CD4-positive, alpha-beta T cell treated with Interleukin-4 for 4 hours (primary cell): ENCODE data around the gene PSMB1.
A peak's percentile ranks its signal among the peaks of the same experiment; 100 is the strongest.
"Not testable (repeated sequence)": the region's sequence is repeated elsewhere in the genome, so short reads cannot be mapped to it uniquely, and the experiment has no call there.

Source experiments
- DNase-seq: peaks from one replicate; pipeline ENCODE4 v3.0.0-alpha.2; 2020

Gene PSMB1

GRCh38 chr6:170533792-170534191 lies 19.3 kb downstream of the PSMB1 start:
- no peak for DNase-seq

- DNase-seq: no peak
Measured at GRCh38 chr6:170532867-170533488, 20.1 kb downstream of the PSMB1 start.

GRCh38 chr6:170529839-170530469 lies 23.2 kb downstream of the PSMB1 start:
- DNase-seq: peak; percentile 59

- not testable (repeated sequence) for DNase-seq
Measured at GRCh38 chr6:170527995-170528394, 25.1 kb downstream of the PSMB1 start.

GRCh38 chr6:170525795-170526194 lies 27.3 kb downstream of the PSMB1 start:
- no peak for DNase-seq

- no peak for DNase-seq
Measured at GRCh38 chr6:170524172-170524502, 29.0 kb downstream of the PSMB1 start.

- no peak for DNase-seq
Measured at GRCh38 chr6:170523256-170524171, 29.6 kb downstream of the PSMB1 start.

- DNase-seq: no peak
Measured at GRCh38 chr6:170522565-170523183, 30.4 kb downstream of the PSMB1 start.

- DNase-seq: peak; percentile 60
Measured at GRCh38 chr6:170516783-170517616, 36.1 kb downstream of the PSMB1 start.

- no peak for DNase-seq
Measured at GRCh38 chr6:170514908-170515307, 38.2 kb downstream of the PSMB1 start.

GRCh38 chr6:170512249-170512648 lies 40.9 kb downstream of the PSMB1 start:
- DNase-seq: no peak

GRCh38 chr6:170510631-170511030 lies 42.5 kb downstream of the PSMB1 start:
- DNase-seq: no peak

GRCh38 chr6:170509723-170510018 lies 43.4 kb downstream of the PSMB1 start:
- no peak for DNase-seq

- DNase-seq: not testable (repeated sequence)
Measured at GRCh38 chr6:170508892-170509722, 44.0 kb downstream of the PSMB1 start.

GRCh38 chr6:170508275-170508674 lies 44.8 kb downstream of the PSMB1 start:
- not testable (repeated sequence) for DNase-seq

- DNase-seq: not testable (repeated sequence)
Measured at GRCh38 chr6:170507728-170508127, 45.4 kb downstream of the PSMB1 start.

- DNase-seq: no peak
Measured at GRCh38 chr6:170506446-170506845, 46.7 kb downstream of the PSMB1 start.

GRCh38 chr6:170505306-170505705 lies 47.8 kb downstream of the PSMB1 start:
- DNase-seq: no peak

GRCh38 chr6:170504479-170504878 lies 48.6 kb downstream of the PSMB1 start:
- no peak for DNase-seq

GRCh38 chr6:170503414-170503761 lies 49.7 kb downstream of the PSMB1 start:
- no peak for DNase-seq

- DNase-seq: not testable (repeated sequence)
Measured at GRCh38 chr6:170502733-170503413, 50.2 kb downstream of the PSMB1 start.
